AG09319 (cell line): Measurements from ENCODE around the gene XRCC3.

Source experiments
- DNase-seq: peaks from one replicate; pipeline ENCODE4 v3.0.0-alpha.2; 2010; ENCODE audit warnings: low read depth; ENCODE audit errors: extremely low read depth
- CTCF ChIP-seq: IDR thresholded peaks from 2 replicates; pipeline ENCODE4 v1.5.1; 2011; ENCODE audit warnings: low read depth, mild to moderate bottlenecking, inconsistent platforms, low read length, moderate library complexity

Gene XRCC3

GRCh38 chr14:103738701-103739451, 23.6 kb upstream of the XRCC3 start:
- no peak for DNase-seq
- TF ChIP-seq CTCF: no peak

GRCh38 chr14:103738166-103738565, 22.9 kb upstream of the XRCC3 start:
- no peak for DNase-seq
- TF ChIP-seq CTCF: no peak

- no peak for TF ChIP-seq CTCF
- DNase-seq: no peak
Measured at GRCh38 chr14:103737432-103738045, 22.3 kb upstream of the XRCC3 start.

- no peak for TF ChIP-seq CTCF
- DNase-seq: no peak
Measured at GRCh38 chr14:103736546-103737431, 21.5 kb upstream of the XRCC3 start.

- DNase-seq: no peak
Measured at GRCh38 chr14:103735815-103736545, 20.7 kb upstream of the XRCC3 start.

GRCh38 chr14:103735439-103735814, 20.2 kb upstream of the XRCC3 start:
- no peak for DNase-seq
- TF ChIP-seq CTCF: no peak

More at GRCh38 chr14:103735815-103736545, 20.7 kb upstream of the XRCC3 start:
- no peak for TF ChIP-seq CTCF
